GM21737 (cell line): ENCODE measurements around the gene LPCAT1.

Experiments
- ATAC-seq: cut with Tn5 transposase; IDR thresholded peaks from one replicate; pipeline ENCODE4 v1.9.1; 2021; ENCODE audit warnings: mild to moderate bottlenecking, moderate library complexity; ENCODE audit not compliant: unreplicated experiment

The LPCAT1 gene

GRCh38 chr5:1498623-1499416 lies 24.9 kb downstream of the LPCAT1 start:
- peak; percentile 35 for ATAC-seq

GRCh38 chr5:1497795-1498622 lies 25.8 kb downstream of the LPCAT1 start:
- ATAC-seq = no peak

- ATAC-seq = no peak
These were observed 26.4 kb downstream of the LPCAT1 start for GRCh38 chr5:1497242-1497777.

GRCh38 chr5:1495525-1495897 lies 28.2 kb downstream of the LPCAT1 start:
- no peak for ATAC-seq

- ATAC-seq = peak; percentile 32
These were observed 28.8 kb downstream of the LPCAT1 start for GRCh38 chr5:1494780-1495524.

GRCh38 chr5:1493941-1494340 lies 29.8 kb downstream of the LPCAT1 start:
- ATAC-seq = no peak

- ATAC-seq = no peak
These were observed 30.3 kb downstream of the LPCAT1 start for GRCh38 chr5:1493413-1493812.

GRCh38 chr5:1492757-1493156 lies 31.0 kb downstream of the LPCAT1 start:
- ATAC-seq = no peak

GRCh38 chr5:1490376-1490775 lies 33.4 kb downstream of the LPCAT1 start:
- no peak for ATAC-seq

- ATAC-seq = no peak
These were observed 34.0 kb downstream of the LPCAT1 start for GRCh38 chr5:1489754-1490153.

- peak; percentile 47 for ATAC-seq
These were observed 34.7 kb downstream of the LPCAT1 start for GRCh38 chr5:1488882-1489680.

GRCh38 chr5:1487079-1487764 lies 36.5 kb downstream of the LPCAT1 start:
- ATAC-seq = no peak

GRCh38 chr5:1486271-1486670 lies 37.5 kb downstream of the LPCAT1 start:
- no peak for ATAC-seq

GRCh38 chr5:1485579-1486118 lies 38.1 kb downstream of the LPCAT1 start:
- ATAC-seq = no peak

GRCh38 chr5:1484730-1485578 lies 38.8 kb downstream of the LPCAT1 start:
- ATAC-seq = peak; percentile 45

GRCh38 chr5:1483856-1484729 lies 39.7 kb downstream of the LPCAT1 start:
- no peak for ATAC-seq

- no peak for ATAC-seq
These were observed 40.7 kb downstream of the LPCAT1 start for GRCh38 chr5:1483064-1483463.

- ATAC-seq = no peak
These were observed 41.8 kb downstream of the LPCAT1 start for GRCh38 chr5:1481959-1482331.
